Nephron progenitor cell (in vitro differentiated cells): Measurements from ENCODE around the gene TMEM101.

ENCODE experiments used
- DNase-seq: peaks from one replicate; pipeline ENCODE4 v3.0.0; 2021
- H3K27ac Mint-ChIP-seq: 2 replicates; pipeline ENCODE4 v1.8.0; 2021; ENCODE audit warnings: mild to moderate bottlenecking, moderate library complexity, mixed read lengths
- H3K27me3 Mint-ChIP-seq: 2 replicates; pipeline ENCODE4 v1.8.0; 2021; ENCODE audit warnings: mild to moderate bottlenecking, low read depth, mixed read lengths; ENCODE audit not compliant: poor library complexity
- H3K36me3 Mint-ChIP-seq: 2 replicates; pipeline ENCODE4 v1.8.0; 2021; ENCODE audit warnings: low read depth, mixed read lengths
- H3K4me1 Mint-ChIP-seq: 2 replicates; pipeline ENCODE4 v1.8.0; 2021; ENCODE audit warnings: mixed read lengths
- H3K4me3 Mint-ChIP-seq: 2 replicates; pipeline ENCODE4 v1.8.0; 2021; ENCODE audit warnings: mild to moderate bottlenecking, moderate library complexity, mixed read lengths
- H3K9me3 Mint-ChIP-seq: 2 replicates; pipeline ENCODE4 v1.8.0; 2021; ENCODE audit warnings: mild to moderate bottlenecking, moderate library complexity, mixed read lengths
- TF ChIP-seq, protein P1 (sequence below): fragments of 200-600 bp; sonication (generic); IDR thresholded peaks from 2 replicates; pipeline ENCODE4 v1.5.0; 2021; ENCODE audit warnings: antibody characterized with exemption

TMEM101 gene

GRCh38 chr17:43988301-43988700 is 26.5 kb downstream of the TMEM101 start:
- no peak overlapping the region for H3K4me3 Mint-ChIP-seq
- H3K36me3 Mint-ChIP-seq, result no peaks in the 10 kb centered on the region
- DNase-seq, result no peak
- peaks cover 17% of the 10 kb centered on the region for H3K4me1 Mint-ChIP-seq
- no peak overlapping the region for H3K27ac Mint-ChIP-seq
- TF ChIP-seq, protein P1, sequence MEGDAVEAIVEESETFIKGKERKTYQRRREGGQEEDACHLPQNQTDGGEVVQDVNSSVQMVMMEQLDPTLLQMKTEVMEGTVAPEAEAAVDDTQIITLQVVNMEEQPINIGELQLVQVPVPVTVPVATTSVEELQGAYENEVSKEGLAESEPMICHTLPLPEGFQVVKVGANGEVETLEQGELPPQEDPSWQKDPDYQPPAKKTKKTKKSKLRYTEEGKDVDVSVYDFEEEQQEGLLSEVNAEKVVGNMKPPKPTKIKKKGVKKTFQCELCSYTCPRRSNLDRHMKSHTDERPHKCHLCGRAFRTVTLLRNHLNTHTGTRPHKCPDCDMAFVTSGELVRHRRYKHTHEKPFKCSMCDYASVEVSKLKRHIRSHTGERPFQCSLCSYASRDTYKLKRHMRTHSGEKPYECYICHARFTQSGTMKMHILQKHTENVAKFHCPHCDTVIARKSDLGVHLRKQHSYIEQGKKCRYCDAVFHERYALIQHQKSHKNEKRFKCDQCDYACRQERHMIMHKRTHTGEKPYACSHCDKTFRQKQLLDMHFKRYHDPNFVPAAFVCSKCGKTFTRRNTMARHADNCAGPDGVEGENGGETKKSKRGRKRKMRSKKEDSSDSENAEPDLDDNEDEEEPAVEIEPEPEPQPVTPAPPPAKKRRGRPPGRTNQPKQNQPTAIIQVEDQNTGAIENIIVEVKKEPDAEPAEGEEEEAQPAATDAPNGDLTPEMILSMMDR, result no peak
- peaks cover 47% of the 10 kb centered on the region for H3K27me3 Mint-ChIP-seq
- H3K9me3 Mint-ChIP-seq, result no peaks in the 10 kb centered on the region

GRCh38 chr17:43987131-43988021 is 27.4 kb downstream of the TMEM101 start:
- Mint-ChIP-seq H3K4me3 (no peak overlapping the region), H3K27me3 (peaks cover 56% of the 10 kb centered on the region), H3K4me1 (peaks cover 17% of the 10 kb centered on the region), H3K9me3 (no peaks in the 10 kb centered on the region), H3K36me3 (no peaks in the 10 kb centered on the region), H3K27ac (no peak overlapping the region)
- DNase-seq, result no peak
- TF ChIP-seq, protein P1, result no peak

GRCh38 chr17:43986225-43986981 is 28.4 kb downstream of the TMEM101 start:
- peaks cover 66% of the 10 kb centered on the region for H3K27me3 Mint-ChIP-seq
- H3K36me3 Mint-ChIP-seq, result no peaks in the 10 kb centered on the region
- H3K4me3 Mint-ChIP-seq, result no peak overlapping the region
- H3K27ac Mint-ChIP-seq, result no peak overlapping the region
- TF ChIP-seq, protein P1, result no peak
- DNase-seq, result no peak
- peaks cover 17% of the 10 kb centered on the region for H3K4me1 Mint-ChIP-seq
- H3K9me3 Mint-ChIP-seq, result no peaks in the 10 kb centered on the region

DNA sequence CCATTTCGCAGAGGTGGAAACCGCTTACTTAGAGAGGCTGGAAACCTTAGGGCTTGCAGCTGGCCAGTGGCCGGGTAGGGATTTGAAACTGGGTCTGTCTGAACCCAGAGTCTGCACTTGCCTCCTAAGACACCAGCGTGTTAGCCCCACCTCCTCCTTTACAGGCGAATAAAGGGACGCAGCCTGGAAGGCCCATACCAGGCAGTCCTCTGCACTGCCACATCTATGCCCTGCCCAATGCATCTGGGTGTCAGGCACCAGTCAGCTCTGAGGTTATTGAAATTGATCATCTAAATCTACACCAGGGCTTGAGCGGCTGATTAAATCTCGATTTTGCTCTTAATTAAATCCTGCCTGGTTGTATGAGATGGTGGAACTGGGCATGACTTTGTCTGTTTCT is 30.2 kb downstream of the TMEM101 start:
- TF ChIP-seq, protein P1, result no peak
- peaks cover 85% of the 10 kb centered on the region for H3K27me3 Mint-ChIP-seq
- H3K36me3 Mint-ChIP-seq, result no peaks in the 10 kb centered on the region
- H3K4me3 Mint-ChIP-seq, result peak overlapping the region; percentile 75
- H3K27ac Mint-ChIP-seq, result no peak overlapping the region
- H3K4me1 Mint-ChIP-seq, result peaks cover 17% of the 10 kb centered on the region
- H3K9me3 Mint-ChIP-seq, result no peaks in the 10 kb centered on the region
- DNase-seq, result no peak

DNA sequence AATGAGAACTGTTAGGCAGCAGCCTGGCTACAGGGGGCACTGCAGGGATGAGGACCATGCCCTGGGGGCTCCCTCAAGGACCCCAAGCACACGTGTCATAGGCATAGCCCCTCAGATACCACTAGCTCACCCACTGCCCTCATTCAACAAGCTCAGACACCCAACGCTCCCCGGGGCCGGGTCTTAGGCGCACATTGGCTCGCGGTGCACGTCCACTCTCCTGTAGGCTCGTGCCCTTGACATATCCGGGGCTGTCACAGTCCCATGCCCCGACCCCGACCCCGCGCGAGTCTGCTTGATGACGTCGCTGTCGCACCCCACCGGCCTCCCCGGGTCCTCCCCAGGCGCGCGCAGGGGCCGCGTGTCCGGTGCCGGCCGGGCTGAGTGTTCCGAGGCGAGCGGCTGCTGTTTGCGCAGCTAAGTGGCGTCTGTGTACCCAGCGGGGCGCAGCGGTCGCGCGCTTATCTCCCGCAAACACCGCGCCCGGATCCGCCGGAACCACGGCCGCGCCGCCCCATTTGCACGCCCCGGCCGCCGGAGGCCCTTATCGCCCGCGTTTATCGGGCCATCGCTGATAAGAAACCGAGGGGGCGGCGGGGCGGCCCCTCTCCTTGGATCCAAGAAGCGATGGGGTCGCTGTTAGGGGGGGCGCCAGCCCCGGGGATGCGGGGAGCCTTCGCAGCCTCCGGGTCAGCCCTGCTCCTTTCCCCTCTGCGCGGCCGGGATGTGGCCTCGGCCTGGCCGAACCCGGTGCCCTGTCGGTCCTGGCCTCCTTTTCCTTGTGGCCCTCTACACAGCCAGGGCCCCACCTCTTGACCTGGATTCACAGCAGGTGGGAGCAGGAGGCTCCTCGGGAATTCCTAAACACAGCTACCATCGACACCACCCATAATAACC is 31.0 kb downstream of the TMEM101 start:
- Mint-ChIP-seq H3K4me3 (peak overlapping the region; percentile 75), H3K27me3 (peaks cover 88% of the 10 kb centered on the region), H3K27ac (no peak overlapping the region), H3K9me3 (no peaks in the 10 kb centered on the region), H3K4me1 (peaks cover 17% of the 10 kb centered on the region), H3K36me3 (no peaks in the 10 kb centered on the region)
- TF ChIP-seq, protein P1, result peak; percentile 23
- DNase-seq, result peak; percentile 75
